Measurements from ENCODE around the gene ADAT3.

ADAT3 gene

DNA sequence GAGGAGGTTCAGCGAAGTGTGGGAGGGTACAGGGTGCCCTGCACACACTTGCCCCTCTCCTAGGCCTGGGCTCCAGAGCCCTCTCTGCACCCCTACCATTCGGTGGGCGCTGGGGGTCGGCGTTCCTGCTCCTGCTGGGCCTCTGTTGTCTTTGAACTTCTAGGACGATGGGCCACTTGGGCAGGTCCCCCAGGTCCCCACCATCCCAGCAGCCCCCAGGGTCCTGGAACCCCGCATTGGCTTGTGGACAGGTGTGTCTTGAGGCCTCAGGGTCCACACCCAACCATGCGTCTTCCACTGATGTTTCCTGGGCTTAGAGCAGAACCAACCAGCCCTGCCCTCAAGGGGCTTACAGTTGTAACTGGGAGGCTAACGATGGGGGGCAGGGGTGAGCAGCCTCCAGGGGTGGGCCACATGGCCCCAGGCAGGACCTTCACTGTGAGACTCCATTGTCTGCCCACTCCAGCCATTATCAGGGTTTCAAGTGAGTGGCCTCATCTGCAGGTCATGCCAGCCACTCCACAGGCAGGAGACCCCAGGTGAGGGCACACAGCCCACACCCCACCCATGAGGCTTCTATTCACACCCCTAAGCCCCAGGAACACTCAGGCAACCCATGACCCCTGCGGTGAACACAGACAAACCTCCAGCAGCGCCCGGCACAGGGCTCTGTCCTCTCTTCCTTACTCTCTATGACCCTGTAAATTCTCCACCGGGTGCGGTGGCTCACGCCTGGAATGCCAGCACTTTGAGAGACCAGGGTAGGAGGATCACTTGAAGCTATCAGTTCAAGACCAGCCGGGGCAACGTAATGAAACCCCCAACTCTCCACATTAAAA, 39.8 kb upstream of the ADAT3 start:
- TF ChIP-seq MYC (IDR thresholded peaks at IDR 0.05; ENCODE audit: low read depth, low read length), result no peak
- TF ChIP-seq, protein P1, sequence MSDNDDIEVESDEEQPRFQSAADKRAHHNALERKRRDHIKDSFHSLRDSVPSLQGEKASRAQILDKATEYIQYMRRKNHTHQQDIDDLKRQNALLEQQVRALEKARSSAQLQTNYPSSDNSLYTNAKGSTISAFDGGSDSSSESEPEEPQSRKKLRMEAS (IDR thresholded peaks at IDR 0.05; ENCODE audit: low read depth, low read length), result no peak
- TF ChIP-seq POLR2A (IDR thresholded peaks at IDR 0.05; ENCODE audit: extremely low read depth, insufficient read length), result no peak
- TF ChIP-seq, protein P2, sequence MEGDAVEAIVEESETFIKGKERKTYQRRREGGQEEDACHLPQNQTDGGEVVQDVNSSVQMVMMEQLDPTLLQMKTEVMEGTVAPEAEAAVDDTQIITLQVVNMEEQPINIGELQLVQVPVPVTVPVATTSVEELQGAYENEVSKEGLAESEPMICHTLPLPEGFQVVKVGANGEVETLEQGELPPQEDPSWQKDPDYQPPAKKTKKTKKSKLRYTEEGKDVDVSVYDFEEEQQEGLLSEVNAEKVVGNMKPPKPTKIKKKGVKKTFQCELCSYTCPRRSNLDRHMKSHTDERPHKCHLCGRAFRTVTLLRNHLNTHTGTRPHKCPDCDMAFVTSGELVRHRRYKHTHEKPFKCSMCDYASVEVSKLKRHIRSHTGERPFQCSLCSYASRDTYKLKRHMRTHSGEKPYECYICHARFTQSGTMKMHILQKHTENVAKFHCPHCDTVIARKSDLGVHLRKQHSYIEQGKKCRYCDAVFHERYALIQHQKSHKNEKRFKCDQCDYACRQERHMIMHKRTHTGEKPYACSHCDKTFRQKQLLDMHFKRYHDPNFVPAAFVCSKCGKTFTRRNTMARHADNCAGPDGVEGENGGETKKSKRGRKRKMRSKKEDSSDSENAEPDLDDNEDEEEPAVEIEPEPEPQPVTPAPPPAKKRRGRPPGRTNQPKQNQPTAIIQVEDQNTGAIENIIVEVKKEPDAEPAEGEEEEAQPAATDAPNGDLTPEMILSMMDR (IDR thresholded peaks at IDR 0.05; ENCODE audit: low read depth, low read length), result no peak
- no peak for DNase-seq (ENCODE audit: low read depth)
- H3K4me3 ChIP-seq (ENCODE audit: low read depth, low read length), result peak overlapping the region; percentile 42

DNA sequence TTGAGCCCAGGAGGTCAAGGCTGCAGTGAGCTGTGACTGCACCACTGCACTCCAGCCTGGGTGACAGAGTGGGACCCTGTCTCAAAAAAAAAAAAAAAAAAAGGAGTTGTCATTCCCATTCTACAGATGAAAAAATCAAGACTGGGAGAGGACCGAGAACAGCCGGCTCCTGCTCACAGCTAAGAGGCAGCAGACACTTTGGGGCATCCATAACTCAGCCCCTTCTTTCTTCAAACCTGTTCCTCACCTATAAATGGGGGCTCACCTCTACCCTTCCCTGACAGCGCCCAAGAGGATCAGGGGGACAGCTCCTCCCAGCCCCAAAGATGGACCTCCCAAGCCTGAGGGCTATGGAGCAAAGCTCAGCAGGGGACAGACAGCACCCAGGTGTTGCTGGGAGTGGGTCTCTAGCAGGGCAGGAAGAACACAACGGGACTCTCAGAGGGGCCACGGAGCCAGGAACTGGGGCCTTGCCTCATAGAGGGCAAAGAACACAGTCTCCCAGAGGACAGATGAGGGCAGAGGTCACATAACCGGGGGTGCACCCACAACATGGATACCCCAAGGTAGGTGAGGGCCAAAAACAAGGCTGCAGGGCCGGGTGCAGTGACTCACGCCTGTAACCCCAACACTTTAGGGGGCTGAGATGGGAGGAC, 38.4 kb upstream of the ADAT3 start:
- no peak for DNase-seq (ENCODE audit: low read depth)
- no peak for TF ChIP-seq MYC (IDR thresholded peaks at IDR 0.05; ENCODE audit: low read depth, low read length)
- TF ChIP-seq, protein P2 (IDR thresholded peaks at IDR 0.05; ENCODE audit: low read depth, low read length), result no peak
- TF ChIP-seq, protein P1 (IDR thresholded peaks at IDR 0.05; ENCODE audit: low read depth, low read length), result no peak
- no peak for TF ChIP-seq POLR2A (IDR thresholded peaks at IDR 0.05; ENCODE audit: extremely low read depth, insufficient read length)
- H3K4me3 ChIP-seq (ENCODE audit: low read depth, low read length), result no peak overlapping the region

DNA sequence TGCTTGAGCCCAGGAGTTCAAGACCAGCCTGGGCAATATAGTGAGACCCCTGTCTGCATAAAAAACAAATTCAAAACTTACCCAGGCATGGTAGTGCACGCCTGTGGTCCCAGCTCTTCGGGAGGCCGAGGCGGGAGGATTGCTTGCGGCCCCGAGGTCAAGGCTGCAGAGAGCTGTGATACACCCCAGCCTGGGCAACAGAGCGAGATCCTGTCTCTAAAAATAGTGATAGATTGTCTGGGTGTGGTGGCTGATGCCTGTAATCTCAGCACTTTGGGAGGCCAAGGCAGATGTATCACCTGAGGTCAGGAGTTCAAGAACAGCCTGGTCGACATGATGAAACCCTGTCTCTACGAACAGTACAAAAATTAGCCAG, 37.9 kb upstream of the ADAT3 start:
- H3K4me3 ChIP-seq (ENCODE audit: low read depth, low read length), result no peak overlapping the region
- TF ChIP-seq, protein P1 (IDR thresholded peaks at IDR 0.05; ENCODE audit: low read depth, low read length), result no peak
- TF ChIP-seq, protein P2 (IDR thresholded peaks at IDR 0.05; ENCODE audit: low read depth, low read length), result no peak
- TF ChIP-seq POLR2A (IDR thresholded peaks at IDR 0.05; ENCODE audit: extremely low read depth, insufficient read length) (no peak), MYC (IDR thresholded peaks at IDR 0.05; ENCODE audit: low read depth, low read length) (no peak)
- DNase-seq (ENCODE audit: low read depth), result no peak

DNA sequence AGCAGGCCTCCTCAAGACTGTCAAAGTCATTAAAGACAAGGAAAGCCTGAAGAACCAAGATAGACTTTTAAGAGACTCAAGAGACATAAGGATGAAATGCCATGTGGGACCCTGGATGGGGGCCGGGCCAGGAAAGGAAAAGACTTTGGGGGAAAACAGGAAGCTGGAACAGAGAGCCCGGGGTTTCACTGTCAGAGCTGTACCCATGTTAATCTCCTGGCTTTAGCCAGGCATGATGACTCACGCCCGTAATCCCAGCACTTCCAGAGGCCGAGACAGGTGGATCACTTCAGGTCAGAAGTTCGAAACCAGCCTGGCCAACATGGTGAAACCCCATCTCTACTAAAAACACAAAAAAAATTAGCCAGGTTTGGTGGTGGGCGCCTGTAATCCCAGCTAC, 36.2 kb upstream of the ADAT3 start:
- H3K4me3 ChIP-seq (ENCODE audit: low read depth, low read length), result no peak overlapping the region
- TF ChIP-seq, protein P1 (IDR thresholded peaks at IDR 0.05; ENCODE audit: low read depth, low read length), result no peak
- TF ChIP-seq, protein P2 (IDR thresholded peaks at IDR 0.05; ENCODE audit: low read depth, low read length), result no peak
- TF ChIP-seq POLR2A (IDR thresholded peaks at IDR 0.05; ENCODE audit: extremely low read depth, insufficient read length) (no peak), MYC (IDR thresholded peaks at IDR 0.05; ENCODE audit: low read depth, low read length) (no peak)
- DNase-seq (ENCODE audit: low read depth), result no peak

DNA sequence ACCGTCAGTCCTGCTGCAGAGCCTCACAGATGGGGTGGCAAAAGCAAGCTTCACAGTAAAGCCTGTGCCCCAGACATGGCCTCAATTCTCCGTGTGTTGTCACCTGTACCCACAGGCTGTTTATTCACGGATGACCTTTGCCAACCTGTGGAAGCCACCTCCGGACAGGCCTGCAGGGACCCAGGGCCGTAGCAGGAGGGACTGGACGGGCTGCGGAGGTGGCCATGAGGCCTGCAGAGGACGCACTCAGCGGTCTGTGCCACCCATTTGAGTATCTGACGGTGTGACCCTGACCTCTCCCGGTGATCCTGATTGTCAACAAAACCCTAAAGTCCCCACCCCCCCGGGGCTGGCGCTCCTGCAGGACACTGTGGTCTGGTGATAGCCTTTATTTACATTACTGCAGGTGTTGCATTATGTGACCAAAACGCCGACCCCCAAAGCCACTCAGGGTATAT, 34.0 kb upstream of the ADAT3 start:
- no peak for DNase-seq (ENCODE audit: low read depth)
- TF ChIP-seq, protein P2 (IDR thresholded peaks at IDR 0.05; ENCODE audit: low read depth, low read length), result no peak
- TF ChIP-seq, protein P1 (IDR thresholded peaks at IDR 0.05; ENCODE audit: low read depth, low read length), result no peak
- no peak for TF ChIP-seq POLR2A (IDR thresholded peaks at IDR 0.05; ENCODE audit: extremely low read depth, insufficient read length)
- no peak for TF ChIP-seq MYC (IDR thresholded peaks at IDR 0.05; ENCODE audit: low read depth, low read length)

More for the DNA sequence above, 34.0 kb upstream of the ADAT3 start:
- no peak overlapping the region for H3K4me3 ChIP-seq (ENCODE audit: low read depth, low read length)

Data from NB4 (cell line).